Measurements from ENCODE around the gene XAGE1B.
"Not testable (repeated sequence)": the region's sequence is repeated elsewhere in the genome, so short reads cannot be mapped to it uniquely, and the experiment has no call there.

XAGE1B gene

GRCh38 chrX:52553995-52554642 lies 37.3 kb upstream of the XAGE1B start:
- Histone ChIP-seq H3K9me2 (replicated peaks; ENCODE audit: low read depth, low read length) (no peaks in the 10 kb centered on the region), H4K20me1 (ENCODE audit: insufficient read depth, low read length, poor library complexity, severe bottlenecking) (no peaks in the 10 kb centered on the region)
- TF ChIP-seq EZH2phosphoT487 (IDR thresholded peaks at IDR 0.05; ENCODE audit: borderline replicate concordance) = no peak
- TF ChIP-seq, protein P1, sequence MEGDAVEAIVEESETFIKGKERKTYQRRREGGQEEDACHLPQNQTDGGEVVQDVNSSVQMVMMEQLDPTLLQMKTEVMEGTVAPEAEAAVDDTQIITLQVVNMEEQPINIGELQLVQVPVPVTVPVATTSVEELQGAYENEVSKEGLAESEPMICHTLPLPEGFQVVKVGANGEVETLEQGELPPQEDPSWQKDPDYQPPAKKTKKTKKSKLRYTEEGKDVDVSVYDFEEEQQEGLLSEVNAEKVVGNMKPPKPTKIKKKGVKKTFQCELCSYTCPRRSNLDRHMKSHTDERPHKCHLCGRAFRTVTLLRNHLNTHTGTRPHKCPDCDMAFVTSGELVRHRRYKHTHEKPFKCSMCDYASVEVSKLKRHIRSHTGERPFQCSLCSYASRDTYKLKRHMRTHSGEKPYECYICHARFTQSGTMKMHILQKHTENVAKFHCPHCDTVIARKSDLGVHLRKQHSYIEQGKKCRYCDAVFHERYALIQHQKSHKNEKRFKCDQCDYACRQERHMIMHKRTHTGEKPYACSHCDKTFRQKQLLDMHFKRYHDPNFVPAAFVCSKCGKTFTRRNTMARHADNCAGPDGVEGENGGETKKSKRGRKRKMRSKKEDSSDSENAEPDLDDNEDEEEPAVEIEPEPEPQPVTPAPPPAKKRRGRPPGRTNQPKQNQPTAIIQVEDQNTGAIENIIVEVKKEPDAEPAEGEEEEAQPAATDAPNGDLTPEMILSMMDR (conservative IDR thresholded peaks at IDR 0.05; ENCODE audit: low read length) = no peak

DNA sequence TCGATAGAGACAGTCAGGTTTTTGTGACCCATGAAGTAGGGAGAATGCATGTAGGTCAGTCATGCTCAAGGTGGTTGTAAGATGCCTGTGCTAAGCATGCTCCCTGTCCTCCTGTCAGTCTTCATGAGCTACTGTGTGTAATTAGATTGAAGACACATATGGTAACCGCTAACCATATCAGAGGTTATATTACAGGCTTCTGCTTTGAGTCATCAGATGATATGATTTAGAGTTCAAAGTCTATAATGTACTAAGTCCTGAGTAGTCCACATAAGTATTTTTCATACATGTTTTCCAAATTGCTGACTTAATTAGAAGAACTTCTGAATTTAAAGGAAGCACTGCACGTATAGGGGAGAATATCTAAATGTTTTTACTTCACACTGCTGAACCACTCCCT lies 31.9 kb upstream of the XAGE1B start:
- H3K4me3 ChIP-seq (ENCODE audit: low read length, poor library complexity, severe bottlenecking); H3K4me1 ChIP-seq (ENCODE audit: insufficient read depth, low read length, poor library complexity, severe bottlenecking); H3K9ac ChIP-seq (ENCODE audit: low read depth, low read length, poor library complexity, severe bottlenecking); H3K79me2 ChIP-seq (ENCODE audit: insufficient read depth, low read length); H3K9me2 ChIP-seq (replicated peaks; ENCODE audit: low read depth, low read length); H2AFZ ChIP-seq (ENCODE audit: low read length); H3K27me3 ChIP-seq (ENCODE audit: insufficient read depth, low read length, poor library complexity, severe bottlenecking); H3K9me3 ChIP-seq (ENCODE audit: insufficient read depth, low read depth, low read length); H3F3A ChIP-seq (ENCODE audit: low read depth); H3K4me2 ChIP-seq (ENCODE audit: low read depth, low read length, poor library complexity, severe bottlenecking); H4K20me1 ChIP-seq (ENCODE audit: insufficient read depth, low read length, poor library complexity, severe bottlenecking); H3K36me3 ChIP-seq (ENCODE audit: insufficient read depth, low read length): not testable (repeated sequence)

More at GRCh38 chrX:52553995-52554642, 37.3 kb upstream of the XAGE1B start:
- H3K4me2 ChIP-seq (ENCODE audit: low read depth, low read length, poor library complexity, severe bottlenecking) = no peak overlapping the region
- no peaks in the 10 kb centered on the region for H3K79me2 ChIP-seq (ENCODE audit: insufficient read depth, low read length)
- H3K27me3 ChIP-seq (ENCODE audit: insufficient read depth, low read length, poor library complexity, severe bottlenecking) = no peaks in the 10 kb centered on the region
- no peaks in the 10 kb centered on the region for H3K9me3 ChIP-seq (ENCODE audit: insufficient read depth, low read depth, low read length)
- H3K9ac ChIP-seq (ENCODE audit: low read depth, low read length, poor library complexity, severe bottlenecking) = no peak overlapping the region
- no peaks in the 10 kb centered on the region for H3K36me3 ChIP-seq (ENCODE audit: insufficient read depth, low read length)
- no peak overlapping the region for H2AFZ ChIP-seq (ENCODE audit: low read length)
- no peaks in the 10 kb centered on the region for H3F3A ChIP-seq (ENCODE audit: low read depth)
- H3K4me1 ChIP-seq (ENCODE audit: insufficient read depth, low read length, poor library complexity, severe bottlenecking) = no peaks in the 10 kb centered on the region
- no peak overlapping the region for H3K4me3 ChIP-seq (ENCODE audit: low read length, poor library complexity, severe bottlenecking)

DNA sequence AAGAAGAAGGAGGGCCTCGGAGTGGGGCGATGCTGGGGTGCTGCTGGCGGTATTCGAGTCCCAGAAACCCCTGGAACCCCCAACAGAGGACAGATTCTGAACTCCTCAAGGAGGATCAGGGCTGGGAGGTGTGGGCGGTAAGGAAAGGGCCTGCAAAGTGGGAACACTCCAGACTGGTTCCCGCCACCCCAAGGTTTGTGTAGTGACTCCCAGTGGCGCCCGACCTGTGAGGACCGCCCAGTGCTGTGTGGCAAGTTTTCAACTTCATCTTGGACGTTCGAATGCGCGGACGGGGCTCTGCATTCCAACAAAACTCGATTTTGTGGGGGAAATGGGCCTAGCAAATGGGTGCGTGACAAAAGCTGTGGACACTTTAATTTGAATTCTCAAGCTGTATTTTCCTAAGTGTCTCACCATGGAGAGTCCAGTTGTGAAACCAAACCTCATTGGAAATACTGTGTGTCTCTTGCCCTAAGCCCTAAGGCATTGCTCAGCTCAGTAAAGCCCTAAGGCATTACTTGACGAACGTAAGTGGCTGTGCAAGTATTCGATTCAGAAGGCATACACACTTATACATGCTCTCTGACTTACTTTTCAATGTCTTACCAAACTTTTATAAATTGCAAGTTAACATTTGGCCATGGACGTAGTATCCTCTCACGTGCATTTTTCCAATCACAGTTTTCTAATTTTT lies 27.4 kb upstream of the XAGE1B start:
- H3K9me2 ChIP-seq (replicated peaks; ENCODE audit: low read depth, low read length) = no peaks in the 10 kb centered on the region
- no peaks in the 10 kb centered on the region for H3F3A ChIP-seq (ENCODE audit: low read depth)
- no peak for TF ChIP-seq EZH2phosphoT487 (IDR thresholded peaks at IDR 0.05; ENCODE audit: borderline replicate concordance)
- TF ChIP-seq, protein P1 (conservative IDR thresholded peaks at IDR 0.05; ENCODE audit: low read length) = no peak
- H3K9ac ChIP-seq (ENCODE audit: low read depth, low read length, poor library complexity, severe bottlenecking) = no peak overlapping the region
- no peaks in the 10 kb centered on the region for H3K36me3 ChIP-seq (ENCODE audit: insufficient read depth, low read length)
- no peak overlapping the region for H3K4me2 ChIP-seq (ENCODE audit: low read depth, low read length, poor library complexity, severe bottlenecking)
- no peaks in the 10 kb centered on the region for H4K20me1 ChIP-seq (ENCODE audit: insufficient read depth, low read length, poor library complexity, severe bottlenecking)
- H2AFZ ChIP-seq (ENCODE audit: low read length) = no peak overlapping the region
- H3K27me3 ChIP-seq (ENCODE audit: insufficient read depth, low read length, poor library complexity, severe bottlenecking) = no peaks in the 10 kb centered on the region
- H3K79me2 ChIP-seq (ENCODE audit: insufficient read depth, low read length) = no peaks in the 10 kb centered on the region
- H3K9me3 ChIP-seq (ENCODE audit: insufficient read depth, low read depth, low read length) = no peaks in the 10 kb centered on the region
- H3K4me1 ChIP-seq (ENCODE audit: insufficient read depth, low read length, poor library complexity, severe bottlenecking) = no peaks in the 10 kb centered on the region
- no peak overlapping the region for H3K4me3 ChIP-seq (ENCODE audit: low read length, poor library complexity, severe bottlenecking)

DNA sequence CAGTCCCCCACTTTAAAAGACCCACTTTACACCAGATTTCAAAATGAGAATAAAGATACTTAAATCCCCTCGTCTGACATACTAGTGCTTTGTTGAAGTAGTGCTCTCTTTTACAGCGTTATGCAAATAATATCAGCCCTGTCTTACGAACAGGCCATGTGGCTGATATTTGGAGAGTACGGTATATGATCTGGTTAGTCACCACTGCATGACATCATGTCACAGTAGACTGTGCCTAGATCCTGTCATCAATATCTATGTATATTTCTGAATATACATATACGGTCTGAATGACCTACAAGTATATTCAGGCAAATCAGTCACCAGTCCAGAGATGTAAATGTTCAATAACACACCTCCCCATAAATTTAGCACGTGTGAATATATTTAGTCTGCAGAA lies 25.4 kb upstream of the XAGE1B start:
- no peak overlapping the region for H2AFZ ChIP-seq (ENCODE audit: low read length)
- H3F3A ChIP-seq (ENCODE audit: low read depth) = no peaks in the 10 kb centered on the region
- H3K36me3 ChIP-seq (ENCODE audit: insufficient read depth, low read length) = no peaks in the 10 kb centered on the region
- TF ChIP-seq, protein P1 (conservative IDR thresholded peaks at IDR 0.05; ENCODE audit: low read length) = no peak
- no peak for TF ChIP-seq EZH2phosphoT487 (IDR thresholded peaks at IDR 0.05; ENCODE audit: borderline replicate concordance)
- H3K4me1 ChIP-seq (ENCODE audit: insufficient read depth, low read length, poor library complexity, severe bottlenecking) = no peaks in the 10 kb centered on the region
- H3K4me2 ChIP-seq (ENCODE audit: low read depth, low read length, poor library complexity, severe bottlenecking) = no peak overlapping the region
- no peaks in the 10 kb centered on the region for H3K79me2 ChIP-seq (ENCODE audit: insufficient read depth, low read length)
- no peak overlapping the region for H3K9ac ChIP-seq (ENCODE audit: low read depth, low read length, poor library complexity, severe bottlenecking)
- H3K9me2 ChIP-seq (replicated peaks; ENCODE audit: low read depth, low read length) = no peaks in the 10 kb centered on the region
- H3K9me3 ChIP-seq (ENCODE audit: insufficient read depth, low read depth, low read length) = no peaks in the 10 kb centered on the region
- no peak overlapping the region for H3K4me3 ChIP-seq (ENCODE audit: low read length, poor library complexity, severe bottlenecking)
- no peaks in the 10 kb centered on the region for H4K20me1 ChIP-seq (ENCODE audit: insufficient read depth, low read length, poor library complexity, severe bottlenecking)
- no peaks in the 10 kb centered on the region for H3K27me3 ChIP-seq (ENCODE audit: insufficient read depth, low read length, poor library complexity, severe bottlenecking)

- not testable (repeated sequence) for H2AFZ ChIP-seq (ENCODE audit: low read length); H3F3A ChIP-seq (ENCODE audit: low read depth); H3K36me3 ChIP-seq (ENCODE audit: insufficient read depth, low read length)
Measured at GRCh38 chrX:52541051-52541450, 24.2 kb upstream of the XAGE1B start.

More at GRCh38 chrX:52541051-52541450, 24.2 kb upstream of the XAGE1B start:
- not testable (repeated sequence) for H3K9me3 ChIP-seq (ENCODE audit: insufficient read depth, low read depth, low read length); H4K20me1 ChIP-seq (ENCODE audit: insufficient read depth, low read length, poor library complexity, severe bottlenecking); H3K4me1 ChIP-seq (ENCODE audit: insufficient read depth, low read length, poor library complexity, severe bottlenecking); H3K9ac ChIP-seq (ENCODE audit: low read depth, low read length, poor library complexity, severe bottlenecking); H3K4me2 ChIP-seq (ENCODE audit: low read depth, low read length, poor library complexity, severe bottlenecking); H3K27me3 ChIP-seq (ENCODE audit: insufficient read depth, low read length, poor library complexity, severe bottlenecking); H3K4me3 ChIP-seq (ENCODE audit: low read length, poor library complexity, severe bottlenecking); H3K79me2 ChIP-seq (ENCODE audit: insufficient read depth, low read length); H3K9me2 ChIP-seq (replicated peaks; ENCODE audit: low read depth, low read length)
